Ovary (tissue), 3 donors: Measurements from ENCODE around the gene GRM8.

Source experiments
- POLR2A ChIP-seq: fragments of 450-650 bp; IDR thresholded peaks from one replicate; pipeline ENCODE4 v1.6.1; 2017; ENCODE audit warnings: antibody characterized with exemption, mild to moderate bottlenecking, moderate library complexity
- TF ChIP-seq, protein P1 (sequence below), 3 donors: fragments of 450-650 bp in 2 of 3; fragments of 200-600 bp in 1 of 3; IDR thresholded peaks; one replicate each; pipeline versions ENCODE4 v1.5.1 to v1.8.0; 2016 to 2022; ENCODE audit warnings: antibody characterized with exemption in 3 of 3, mild to moderate bottlenecking in 1 of 3
- donor health status: DM: no; HTN: no; CAD: no.

DNA sequence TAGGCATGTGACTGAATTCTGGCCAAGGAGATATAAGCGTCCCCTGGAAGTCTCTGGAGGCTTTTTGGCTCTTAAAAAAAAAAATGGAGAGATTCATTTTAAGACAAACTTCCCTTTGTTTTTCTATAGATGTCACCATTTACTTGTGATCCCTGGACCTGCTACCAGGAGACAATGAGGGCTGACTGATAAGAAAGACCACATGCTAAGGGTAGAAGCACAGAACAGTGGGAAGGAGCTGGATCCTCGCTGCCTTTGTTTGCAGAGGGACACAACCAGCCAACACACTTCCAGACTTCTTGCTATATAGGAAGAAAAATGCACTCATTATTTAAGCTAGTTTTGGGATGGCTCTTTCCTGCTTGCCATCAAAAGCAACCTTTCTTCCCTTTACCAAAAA, 172.2 kb downstream of the GRM8 start:
- TF ChIP-seq POLR2A: no peak
- TF ChIP-seq, protein P1, sequence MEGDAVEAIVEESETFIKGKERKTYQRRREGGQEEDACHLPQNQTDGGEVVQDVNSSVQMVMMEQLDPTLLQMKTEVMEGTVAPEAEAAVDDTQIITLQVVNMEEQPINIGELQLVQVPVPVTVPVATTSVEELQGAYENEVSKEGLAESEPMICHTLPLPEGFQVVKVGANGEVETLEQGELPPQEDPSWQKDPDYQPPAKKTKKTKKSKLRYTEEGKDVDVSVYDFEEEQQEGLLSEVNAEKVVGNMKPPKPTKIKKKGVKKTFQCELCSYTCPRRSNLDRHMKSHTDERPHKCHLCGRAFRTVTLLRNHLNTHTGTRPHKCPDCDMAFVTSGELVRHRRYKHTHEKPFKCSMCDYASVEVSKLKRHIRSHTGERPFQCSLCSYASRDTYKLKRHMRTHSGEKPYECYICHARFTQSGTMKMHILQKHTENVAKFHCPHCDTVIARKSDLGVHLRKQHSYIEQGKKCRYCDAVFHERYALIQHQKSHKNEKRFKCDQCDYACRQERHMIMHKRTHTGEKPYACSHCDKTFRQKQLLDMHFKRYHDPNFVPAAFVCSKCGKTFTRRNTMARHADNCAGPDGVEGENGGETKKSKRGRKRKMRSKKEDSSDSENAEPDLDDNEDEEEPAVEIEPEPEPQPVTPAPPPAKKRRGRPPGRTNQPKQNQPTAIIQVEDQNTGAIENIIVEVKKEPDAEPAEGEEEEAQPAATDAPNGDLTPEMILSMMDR (IDR thresholded peaks at IDR 0.05): no peak
